Measurements from ENCODE around the gene MOK. TPM values are rescaled to one million over a fixed set of nuclear protein-coding genes. Genes with fewer than 3 reads are reported as not detected.

Gene MOK
- total RNA-seq, 4 donors from 2014 or later, result 13.0 to 25.4 (median 17.0) TPM

DNA sequence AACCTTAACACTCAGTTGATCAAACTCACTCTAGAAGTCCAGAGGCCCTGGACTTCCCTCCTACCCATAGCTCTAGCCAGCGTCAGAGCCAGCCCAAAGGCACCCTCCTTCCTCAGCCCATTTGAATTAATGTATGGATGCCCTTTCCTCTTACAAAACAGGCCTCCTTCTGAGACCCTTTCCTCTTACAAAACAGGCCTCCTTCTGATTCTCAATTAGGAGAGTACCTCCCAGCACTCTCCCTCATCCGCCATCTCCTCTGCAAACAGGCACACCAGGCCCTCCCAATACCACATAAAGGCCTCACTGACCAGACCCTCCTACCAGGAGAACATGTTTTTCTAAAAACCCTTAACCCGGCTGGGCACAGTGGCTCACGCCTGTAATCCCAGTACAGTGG is 65.7 kb downstream of the MOK start:
- no peaks in the 10 kb centered on the region for H3K9me3 ChIP-seq
- DNase-seq (ENCODE audit: low spot score in 2 of 2), result no peak
- WGBS, result 97% methylated on average over 4 of the region's 4 CpGs

DNA sequence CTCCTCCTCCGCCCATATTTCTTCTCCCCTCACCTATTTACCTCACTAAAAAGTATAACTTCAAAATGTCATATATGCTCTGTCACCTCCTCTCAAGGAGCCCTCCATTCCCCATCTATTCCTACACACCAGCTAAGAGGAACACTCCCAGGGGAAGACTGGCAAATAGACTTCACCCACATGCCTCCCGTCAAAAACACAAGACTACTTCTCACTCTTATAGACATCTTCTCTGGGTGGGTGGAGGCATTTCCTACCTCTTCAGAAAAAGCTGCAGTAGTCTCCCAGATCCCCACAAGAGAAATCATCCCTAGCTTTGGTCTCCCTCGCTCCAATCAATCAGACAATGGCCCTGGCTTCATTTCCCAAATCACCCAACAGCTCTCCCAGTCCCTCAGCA is 66.2 kb downstream of the MOK start:
- Histone ChIP-seq H3K9me3 (no peaks in the 10 kb centered on the region), H3K27me3 (no peaks in the 10 kb centered on the region), H3K4me1 (no peaks in the 10 kb centered on the region), H3K4me3 (no peak overlapping the region), H3K27ac (no peak overlapping the region), H3K36me3 (no peaks in the 10 kb centered on the region)
- 91% methylated on average over 3 of the region's 3 CpGs for whole genome bisulfite sequencing
- TF ChIP-seq, protein P1, sequence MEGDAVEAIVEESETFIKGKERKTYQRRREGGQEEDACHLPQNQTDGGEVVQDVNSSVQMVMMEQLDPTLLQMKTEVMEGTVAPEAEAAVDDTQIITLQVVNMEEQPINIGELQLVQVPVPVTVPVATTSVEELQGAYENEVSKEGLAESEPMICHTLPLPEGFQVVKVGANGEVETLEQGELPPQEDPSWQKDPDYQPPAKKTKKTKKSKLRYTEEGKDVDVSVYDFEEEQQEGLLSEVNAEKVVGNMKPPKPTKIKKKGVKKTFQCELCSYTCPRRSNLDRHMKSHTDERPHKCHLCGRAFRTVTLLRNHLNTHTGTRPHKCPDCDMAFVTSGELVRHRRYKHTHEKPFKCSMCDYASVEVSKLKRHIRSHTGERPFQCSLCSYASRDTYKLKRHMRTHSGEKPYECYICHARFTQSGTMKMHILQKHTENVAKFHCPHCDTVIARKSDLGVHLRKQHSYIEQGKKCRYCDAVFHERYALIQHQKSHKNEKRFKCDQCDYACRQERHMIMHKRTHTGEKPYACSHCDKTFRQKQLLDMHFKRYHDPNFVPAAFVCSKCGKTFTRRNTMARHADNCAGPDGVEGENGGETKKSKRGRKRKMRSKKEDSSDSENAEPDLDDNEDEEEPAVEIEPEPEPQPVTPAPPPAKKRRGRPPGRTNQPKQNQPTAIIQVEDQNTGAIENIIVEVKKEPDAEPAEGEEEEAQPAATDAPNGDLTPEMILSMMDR (IDR thresholded peaks at IDR 0.05), result no peak
- TF ChIP-seq EP300 (IDR thresholded peaks at IDR 0.05) (no peak), POLR2AphosphoS5 (IDR thresholded peaks at IDR 0.05) (no peak), POLR2A (IDR thresholded peaks at IDR 0.05) (no peak)
- no peak for DNase-seq (ENCODE audit: low spot score in 2 of 2)

More for the DNA sequence above, 65.7 kb downstream of the MOK start:
- Histone ChIP-seq H3K27ac (no peak overlapping the region), H3K4me1 (no peaks in the 10 kb centered on the region), H3K36me3 (no peaks in the 10 kb centered on the region), H3K27me3 (no peaks in the 10 kb centered on the region), H3K4me3 (no peak overlapping the region)
- TF ChIP-seq POLR2AphosphoS5 (IDR thresholded peaks at IDR 0.05) (no peak), POLR2A (IDR thresholded peaks at IDR 0.05) (no peak), EP300 (IDR thresholded peaks at IDR 0.05) (no peak)
- TF ChIP-seq, protein P1 (IDR thresholded peaks at IDR 0.05), result no peak

DNA sequence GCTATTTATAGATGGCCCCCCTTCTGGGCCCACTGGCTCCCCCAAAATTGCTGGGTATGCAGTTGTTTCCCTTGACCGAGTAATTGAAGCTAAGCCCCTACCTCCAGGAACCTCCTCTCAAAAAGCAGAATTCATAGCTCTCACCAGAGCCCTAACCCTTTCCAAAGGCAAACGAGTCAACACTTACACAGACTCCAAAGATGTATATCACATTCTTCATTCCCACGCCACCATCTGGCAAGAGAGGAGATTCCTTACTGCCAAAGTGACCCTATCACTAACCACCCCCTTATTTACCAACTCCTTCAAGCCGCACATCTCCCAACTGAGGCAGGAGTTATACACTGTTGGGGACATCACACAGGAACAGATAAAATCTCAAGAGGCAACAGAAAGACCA is 66.8 kb downstream of the MOK start:
- H3K4me3 ChIP-seq, result no peak overlapping the region
- peaks cover 3% of the 10 kb centered on the region for H3K36me3 ChIP-seq
- no peaks in the 10 kb centered on the region for H3K4me1 ChIP-seq
- 72% methylated on average over 4 of the region's 4 CpGs for WGBS
- H3K9me3 ChIP-seq, result no peaks in the 10 kb centered on the region
- no peak overlapping the region for H3K27ac ChIP-seq
- no peaks in the 10 kb centered on the region for H3K27me3 ChIP-seq
- no peak for TF ChIP-seq POLR2AphosphoS5 (IDR thresholded peaks at IDR 0.05)
- no peak for TF ChIP-seq EP300 (IDR thresholded peaks at IDR 0.05)
- TF ChIP-seq POLR2A (IDR thresholded peaks at IDR 0.05), result no peak
- TF ChIP-seq, protein P1 (IDR thresholded peaks at IDR 0.05), result no peak
- no peak for DNase-seq (ENCODE audit: low spot score in 2 of 2)

DNA sequence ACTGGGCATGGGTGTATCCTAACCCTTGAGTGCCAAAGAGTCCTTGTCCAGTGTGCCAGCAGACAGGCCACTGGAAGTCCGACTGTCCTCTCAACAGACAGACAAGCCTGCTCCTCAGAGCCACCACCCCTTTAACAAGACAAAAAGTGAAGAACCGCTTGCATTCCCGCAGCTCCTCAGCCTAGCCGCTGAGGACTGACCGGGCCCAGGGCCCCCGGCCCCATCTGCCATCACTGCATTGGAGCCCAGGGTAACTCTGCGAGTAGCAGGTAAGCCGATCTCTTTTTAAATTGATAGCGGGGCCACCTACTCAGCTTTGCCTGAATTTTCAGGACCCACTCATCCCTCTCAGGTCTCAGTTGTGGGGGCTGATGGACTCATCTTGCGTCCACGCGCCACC is 68.9 kb downstream of the MOK start:
- 93% methylated on average over 12 of the region's 12 CpGs for WGBS

DNA sequence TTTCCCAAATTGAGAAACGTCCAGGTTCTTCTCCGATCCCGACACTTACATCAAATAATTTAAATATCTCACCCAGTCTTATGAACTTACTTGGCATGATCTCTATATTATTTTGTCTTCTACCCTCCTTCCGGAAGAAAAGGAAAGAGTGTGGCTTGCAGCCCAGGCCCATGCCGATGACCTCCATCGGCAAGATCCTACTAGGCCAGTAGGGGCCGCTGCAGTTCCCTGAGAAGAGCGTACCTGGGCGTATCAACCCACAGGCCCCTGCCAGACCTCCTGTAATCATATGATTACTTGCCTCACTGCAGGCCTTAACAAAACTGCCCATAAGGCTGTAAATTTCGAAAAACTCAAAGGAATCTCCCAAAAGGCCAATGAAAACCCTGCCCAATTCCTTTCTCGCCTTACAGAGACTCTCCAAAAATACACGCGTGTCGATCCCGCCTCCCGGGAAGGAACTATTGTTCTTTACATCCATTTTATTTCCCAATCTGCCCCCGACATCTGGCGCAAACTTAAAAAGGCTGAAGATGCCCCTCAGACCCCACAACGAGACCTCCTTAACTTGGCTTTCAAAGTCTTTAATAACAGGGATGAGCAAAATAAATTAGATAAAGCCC is 69.6 kb downstream of the MOK start:
- peak overlapping the region; percentile 12 for H3K4me3 ChIP-seq

More for the DNA sequence above, 68.9 kb downstream of the MOK start:
- DNase-seq (ENCODE audit: low spot score in 2 of 2), result no peak
- peaks cover 18% of the 10 kb centered on the region for H3K36me3 ChIP-seq
- no peaks in the 10 kb centered on the region for H3K27me3 ChIP-seq
- TF ChIP-seq, protein P1 (IDR thresholded peaks at IDR 0.05), result no peak
- TF ChIP-seq POLR2A (IDR thresholded peaks at IDR 0.05) (no peak), POLR2AphosphoS5 (IDR thresholded peaks at IDR 0.05) (no peak), EP300 (IDR thresholded peaks at IDR 0.05) (no peak)
- H3K9me3 ChIP-seq, result no peaks in the 10 kb centered on the region
- H3K4me3 ChIP-seq, result no peak overlapping the region
- no peak overlapping the region for H3K27ac ChIP-seq
- H3K4me1 ChIP-seq, result no peaks in the 10 kb centered on the region

More for the DNA sequence above, 69.6 kb downstream of the MOK start:
- TF ChIP-seq EP300 (IDR thresholded peaks at IDR 0.05), result no peak
- TF ChIP-seq, protein P1 (IDR thresholded peaks at IDR 0.05), result peak; percentile 73 to 83
- DNase-seq (ENCODE audit: low spot score in 2 of 2), result no peak
- H3K27me3 ChIP-seq, result no peaks in the 10 kb centered on the region
- 44% methylated on average over 19 of the region's 19 CpGs for WGBS
- H3K4me1 ChIP-seq, result no peaks in the 10 kb centered on the region
- peaks cover 24% of the 10 kb centered on the region for H3K36me3 ChIP-seq
- no peak overlapping the region for H3K27ac ChIP-seq
- no peaks in the 10 kb centered on the region for H3K9me3 ChIP-seq
